GM19043 (cell line): ENCODE results near the gene CORO2B.

ENCODE experiments used
- ATAC-seq: cut with Tn5 transposase; IDR thresholded peaks from one replicate; pipeline ENCODE4 v1.9.1; 2021; ENCODE audit warnings: low read depth; ENCODE audit not compliant: unreplicated experiment

The CORO2B gene

DNA sequence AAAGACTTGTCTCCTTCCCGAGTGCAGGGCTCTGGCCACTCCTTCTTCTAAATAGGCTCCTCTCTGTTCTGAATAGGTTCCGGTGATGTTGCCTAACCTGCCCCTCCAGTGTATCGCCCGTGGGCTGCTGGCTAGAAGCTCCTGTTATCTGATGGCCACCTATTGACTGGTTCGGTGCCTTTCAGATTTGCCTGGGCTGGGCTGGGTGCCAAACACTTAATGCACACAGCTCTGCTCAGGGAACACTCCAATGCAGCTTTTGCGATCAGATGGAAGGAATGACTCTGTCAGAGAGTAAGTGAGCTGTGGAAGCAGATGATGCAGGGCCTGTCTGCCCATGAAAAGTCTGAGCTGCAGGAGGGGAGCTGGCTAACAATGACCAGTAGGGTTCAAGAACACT lies 112.9 kb downstream of the CORO2B start:
- no peak for ATAC-seq

DNA sequence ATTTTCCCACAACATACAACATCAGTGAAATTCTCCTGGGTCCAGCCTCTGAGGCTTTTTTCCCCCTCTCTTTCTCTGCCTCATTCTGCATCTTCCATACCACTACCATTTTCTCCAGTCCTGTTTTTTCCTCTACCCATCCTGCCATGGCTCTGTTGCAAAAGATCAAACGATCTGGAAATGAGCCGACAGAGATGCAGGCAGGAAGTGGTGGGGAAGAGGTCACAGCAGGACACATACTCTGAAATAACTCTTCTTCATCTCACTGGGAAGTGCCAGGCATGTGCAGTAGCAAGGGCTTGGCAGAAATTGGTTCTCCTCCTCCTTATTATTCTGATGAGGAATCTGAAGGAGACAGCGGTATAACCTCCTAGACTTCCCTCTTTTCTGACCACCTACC lies 114.3 kb downstream of the CORO2B start:
- ATAC-seq = no peak

DNA sequence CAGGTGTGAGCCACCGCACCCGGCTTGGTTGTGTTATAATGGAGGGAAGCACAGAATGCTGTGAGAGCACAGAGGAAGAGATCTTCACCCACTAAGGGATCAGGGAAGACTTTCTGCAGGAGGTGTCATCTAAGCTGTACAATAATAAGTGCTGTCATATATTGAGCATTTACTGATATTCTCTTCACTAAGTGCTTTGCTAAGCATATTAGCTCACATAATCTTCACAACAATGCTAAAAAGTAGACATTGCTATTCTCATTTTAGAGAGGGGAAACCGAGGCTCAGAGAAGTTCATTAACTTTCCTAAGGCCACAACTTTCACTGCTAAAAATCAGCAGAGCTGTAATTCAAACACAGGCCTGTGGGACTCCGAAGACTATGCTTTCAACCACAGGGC lies 115.3 kb downstream of the CORO2B start:
- ATAC-seq = no peak

DNA sequence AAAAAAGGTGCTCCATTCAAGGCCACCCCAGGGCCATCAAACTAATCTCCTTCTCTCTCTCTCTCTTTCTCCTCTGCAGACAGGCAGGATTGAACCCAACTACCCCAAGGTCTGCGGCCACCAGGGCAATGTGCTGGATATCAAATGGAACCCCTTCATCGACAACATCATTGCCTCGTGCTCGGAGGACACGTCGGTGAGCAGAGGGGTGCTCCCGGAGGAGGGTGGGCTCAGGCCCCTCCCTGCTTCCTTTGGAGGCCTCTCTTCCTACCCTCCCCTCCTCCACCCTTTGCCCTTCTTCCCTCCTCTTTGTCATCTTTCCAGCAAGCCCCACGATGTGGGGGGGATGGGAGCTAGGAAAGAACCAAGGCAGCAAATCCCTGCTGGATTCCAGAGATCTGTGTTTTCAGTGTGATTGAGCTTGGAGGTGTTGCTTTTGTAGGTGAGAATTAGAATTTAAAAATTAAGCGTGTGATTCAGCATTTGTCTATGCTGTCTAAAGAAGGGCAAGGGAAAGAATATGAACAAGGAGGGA lies 116.3 kb downstream of the CORO2B start:
- no peak for ATAC-seq

DNA sequence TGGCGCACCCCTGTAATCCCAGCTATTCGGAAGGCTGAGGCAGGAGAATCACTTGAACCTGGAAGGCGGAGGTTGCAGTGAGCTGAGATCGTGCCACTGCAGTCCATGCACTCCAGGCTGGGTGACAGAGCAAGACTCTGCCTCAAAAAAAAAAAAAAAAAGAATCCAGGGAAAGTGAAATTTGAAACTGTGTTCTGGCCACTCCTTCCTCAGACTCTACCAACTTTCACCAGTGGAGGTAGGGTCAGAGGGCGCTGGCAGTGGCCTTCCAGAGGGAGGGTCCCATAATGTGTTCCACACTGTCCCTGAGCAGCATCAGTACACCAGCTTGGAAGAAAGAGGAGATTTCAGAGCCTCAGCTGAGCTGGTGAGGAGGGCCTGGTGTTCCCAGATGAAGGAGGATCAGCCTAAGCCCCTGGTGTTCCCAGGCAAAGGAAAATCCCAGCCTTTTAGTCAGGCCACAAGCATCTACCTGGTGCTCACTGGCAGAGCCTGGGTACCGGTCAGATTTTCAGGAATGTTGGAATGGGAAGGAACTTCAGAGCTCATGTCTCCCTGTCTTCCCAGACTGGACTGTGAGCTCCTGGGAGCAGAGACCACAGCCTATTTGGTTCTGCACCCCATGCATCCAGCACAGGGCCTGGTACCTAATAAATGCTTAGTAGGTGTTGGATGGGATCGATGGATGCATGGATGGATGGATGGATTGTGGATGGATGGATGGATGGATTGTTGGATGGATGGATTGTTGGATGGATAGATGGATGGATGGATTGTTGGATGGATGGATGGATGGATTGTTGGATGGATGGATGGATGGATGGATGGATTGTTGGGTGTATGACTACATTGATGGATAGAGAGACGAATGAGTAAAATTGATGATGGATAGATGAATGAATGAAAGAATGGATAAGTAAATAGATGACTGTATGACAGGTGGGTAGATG lies 117.9 kb downstream of the CORO2B start:
- no peak for ATAC-seq

DNA sequence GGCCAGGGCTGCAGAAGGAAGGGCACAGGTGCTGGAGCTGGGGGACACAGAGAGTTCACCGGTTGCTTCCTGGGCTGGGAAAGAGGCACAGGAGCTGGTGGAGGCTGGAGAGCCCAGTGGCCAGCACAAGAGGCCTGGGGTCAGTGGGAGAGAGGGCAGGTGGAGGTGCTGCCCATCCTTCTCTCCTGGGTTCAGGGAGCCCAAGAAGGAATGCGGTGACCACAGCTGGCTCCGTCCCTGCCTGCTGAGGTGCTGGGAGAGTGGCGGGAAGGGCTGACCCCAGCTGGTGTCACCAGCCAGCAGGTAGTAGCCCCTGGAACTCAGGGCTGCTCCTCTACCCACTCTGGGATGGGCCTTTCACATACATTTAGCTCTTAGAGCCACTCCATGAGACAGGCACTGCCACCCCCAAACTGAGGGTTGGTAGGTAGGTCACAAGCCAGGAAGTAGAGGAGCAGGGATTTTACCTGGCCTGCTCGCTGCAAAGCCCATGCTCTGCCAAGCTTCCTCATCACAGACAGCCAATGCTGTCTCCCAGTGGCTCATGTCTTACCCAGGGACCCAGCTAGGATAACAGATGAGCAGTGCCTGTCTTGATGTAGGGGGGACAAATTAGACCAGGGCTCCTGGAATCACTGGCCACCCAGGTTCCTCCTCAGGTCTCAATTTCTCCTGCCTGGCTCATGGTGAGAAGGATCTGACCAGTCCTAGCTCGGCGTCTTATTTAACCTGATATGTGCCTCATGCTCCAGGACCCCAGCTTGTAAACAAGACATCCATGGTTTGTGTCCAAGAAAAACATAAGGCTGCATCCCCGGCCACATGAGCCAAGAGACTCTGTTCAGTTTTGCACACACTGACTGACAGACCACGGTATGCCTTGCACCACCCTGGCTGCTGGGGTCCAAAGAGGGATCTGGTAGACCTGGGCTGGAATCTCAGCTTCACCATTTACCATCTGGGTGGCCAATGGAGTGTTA lies 119.2 kb downstream of the CORO2B start:
- ATAC-seq = no peak

DNA sequence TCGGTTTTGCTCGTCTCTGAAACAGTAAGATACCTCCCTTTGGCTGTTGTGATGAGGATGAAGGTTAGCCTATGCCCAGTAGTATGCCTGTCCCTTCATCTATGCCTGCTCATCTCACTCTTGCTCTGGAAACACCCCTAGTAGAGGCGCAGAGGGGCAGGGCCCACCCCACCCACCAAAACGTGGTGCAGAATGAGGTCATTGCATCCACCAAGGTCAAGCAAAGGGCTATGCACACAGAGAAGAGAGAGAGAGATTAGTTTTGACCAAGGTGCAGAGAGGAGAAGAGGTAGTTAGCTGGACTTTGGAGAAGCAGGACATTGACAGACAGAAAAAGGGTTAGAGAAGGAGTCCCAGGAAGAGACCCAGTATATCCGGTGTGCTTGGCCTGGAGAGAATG lies 119.9 kb downstream of the CORO2B start:
- ATAC-seq = no peak

DNA sequence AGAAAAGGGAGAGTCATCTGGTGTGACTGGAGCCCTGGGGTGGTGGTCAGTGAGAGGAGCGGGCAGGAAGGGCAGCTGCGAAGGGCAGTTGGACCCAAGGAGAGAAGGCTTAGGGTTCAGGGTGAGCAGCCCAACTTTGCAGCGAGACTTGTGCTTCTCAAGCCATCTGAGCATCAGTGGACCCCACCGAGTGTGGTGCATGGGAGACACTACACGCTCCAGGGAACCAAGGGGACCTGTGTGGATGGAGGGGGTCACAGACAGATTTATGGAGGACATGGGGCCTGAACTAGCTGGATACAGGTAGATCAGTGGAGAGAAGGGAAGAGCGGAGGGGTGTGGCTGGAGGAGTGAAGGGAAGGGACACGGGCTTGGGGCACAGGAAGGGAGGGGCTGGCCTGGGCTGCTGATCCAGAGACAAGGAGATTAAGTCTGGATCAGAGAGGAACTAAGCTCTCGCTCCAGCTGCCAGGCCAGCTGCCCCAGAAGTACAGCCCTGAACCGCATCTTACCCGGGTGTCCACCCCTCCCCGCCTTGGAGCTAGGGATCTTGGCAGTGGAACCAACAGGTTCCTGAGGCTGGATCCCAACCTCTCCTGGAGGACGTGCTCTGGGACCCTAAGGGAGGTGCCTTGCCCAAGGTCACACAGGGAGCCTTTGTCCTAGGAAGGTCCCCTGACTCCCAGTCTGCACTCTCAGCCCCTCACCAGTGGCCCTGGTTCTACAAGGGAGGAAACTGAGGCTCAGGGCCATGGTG lies 120.5 kb downstream of the CORO2B start:
- no peak for ATAC-seq

DNA sequence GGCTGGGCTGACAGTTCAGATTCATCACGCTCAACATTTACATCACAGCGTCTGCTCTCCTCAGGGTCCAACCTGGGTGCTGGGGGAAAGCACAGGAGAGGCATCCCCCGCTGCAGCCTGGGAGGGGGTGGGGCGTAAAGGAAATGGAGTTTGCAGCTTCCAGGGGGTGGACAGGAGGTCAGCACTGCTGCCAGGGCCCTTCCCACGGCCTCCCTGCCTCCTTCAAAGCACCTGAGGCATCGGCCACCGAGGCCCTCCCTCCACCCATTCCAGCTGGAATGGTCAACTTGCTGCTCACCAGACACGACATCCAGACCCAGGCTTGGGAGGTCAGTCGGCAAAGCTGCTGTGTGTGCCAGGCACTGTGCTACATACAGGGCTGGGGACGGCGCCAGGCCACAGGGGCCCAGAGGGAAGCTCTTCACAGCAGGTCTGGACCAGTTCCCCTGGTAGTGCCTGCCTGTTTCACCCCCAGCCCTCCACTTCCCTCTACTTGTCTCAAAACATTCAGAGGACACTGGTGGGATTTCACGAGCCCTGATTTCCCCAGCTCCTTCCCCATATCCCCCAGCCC lies 121.2 kb downstream of the CORO2B start:
- no peak for ATAC-seq

DNA sequence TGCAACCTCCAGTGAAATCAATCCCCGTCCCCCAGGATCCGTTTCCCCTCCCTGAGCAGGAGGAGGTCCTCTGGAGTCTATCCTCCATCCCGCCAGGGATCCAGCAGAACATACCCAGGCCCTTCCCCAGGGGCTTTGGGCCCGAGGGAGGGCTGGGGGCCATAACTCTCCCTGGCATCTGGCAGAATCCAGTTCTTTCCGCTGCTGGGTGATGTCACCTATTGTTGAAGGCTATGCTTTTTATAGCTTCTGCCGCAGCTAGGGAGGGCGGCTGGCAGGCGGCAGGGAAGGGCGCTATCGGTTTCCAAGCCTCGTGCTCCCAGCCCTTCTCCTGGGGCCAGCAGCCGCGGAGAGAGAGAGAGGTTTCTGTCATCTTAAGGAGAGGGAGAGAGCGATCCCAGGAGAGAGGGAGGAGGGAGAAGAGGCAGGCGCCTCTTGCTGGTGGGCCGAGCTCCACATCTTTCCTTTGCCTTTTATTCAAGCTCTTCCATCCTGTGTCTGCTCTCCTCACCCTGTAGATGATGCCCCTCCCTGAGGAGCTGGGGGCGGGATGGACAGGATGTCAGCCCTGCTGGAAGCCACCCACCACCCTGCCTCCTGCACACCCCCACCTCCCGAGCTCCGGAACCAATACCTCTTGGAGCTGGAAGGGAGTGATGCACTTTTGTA lies 121.8 kb downstream of the CORO2B start:
- no peak for ATAC-seq

DNA sequence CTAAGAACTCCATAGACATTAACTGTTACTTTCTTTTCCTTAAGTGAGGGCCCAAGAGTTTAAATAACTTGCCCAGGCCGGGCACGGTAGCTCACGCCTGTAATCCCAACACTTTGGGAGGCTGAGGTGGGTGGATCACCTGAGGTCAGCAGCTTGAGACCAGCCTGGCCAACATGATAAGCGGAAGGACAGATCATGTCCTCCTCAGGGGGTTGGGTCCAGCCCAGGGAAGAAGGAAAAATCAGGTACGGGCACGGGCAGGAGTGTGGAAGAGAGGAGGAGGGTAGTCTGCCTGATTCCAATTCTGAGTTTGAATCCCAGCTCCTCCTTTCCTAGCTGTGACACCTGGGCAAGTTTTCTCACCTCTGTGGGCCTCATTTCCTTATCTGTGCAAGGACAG lies 123.1 kb downstream of the CORO2B start:
- no peak for ATAC-seq

DNA sequence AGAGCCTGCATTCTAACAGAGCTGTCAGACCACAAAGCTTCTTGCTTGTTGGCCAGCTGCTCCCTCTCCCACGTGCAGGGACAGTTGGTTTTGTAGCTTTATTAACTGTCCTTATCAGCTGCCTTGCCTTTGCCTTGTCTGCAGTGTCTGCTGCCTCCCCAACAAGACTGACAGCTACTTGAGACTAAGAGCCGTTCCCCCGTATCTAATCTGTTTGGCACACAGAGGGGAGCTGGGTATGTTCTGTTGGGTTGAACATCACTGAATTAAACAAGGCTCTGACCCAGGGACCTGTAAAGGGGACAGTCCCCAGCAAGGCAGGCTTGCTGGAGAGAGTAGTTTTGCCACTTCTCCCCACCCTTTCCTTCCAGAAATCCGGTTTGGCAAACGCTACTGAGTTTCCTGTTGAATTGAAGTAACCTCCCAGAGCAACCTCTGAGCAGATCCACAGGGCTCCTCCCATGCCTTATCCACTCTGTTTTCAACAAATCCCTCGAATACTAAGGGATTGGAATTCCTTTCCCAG lies 125.8 kb downstream of the CORO2B start:
- no peak for ATAC-seq

DNA sequence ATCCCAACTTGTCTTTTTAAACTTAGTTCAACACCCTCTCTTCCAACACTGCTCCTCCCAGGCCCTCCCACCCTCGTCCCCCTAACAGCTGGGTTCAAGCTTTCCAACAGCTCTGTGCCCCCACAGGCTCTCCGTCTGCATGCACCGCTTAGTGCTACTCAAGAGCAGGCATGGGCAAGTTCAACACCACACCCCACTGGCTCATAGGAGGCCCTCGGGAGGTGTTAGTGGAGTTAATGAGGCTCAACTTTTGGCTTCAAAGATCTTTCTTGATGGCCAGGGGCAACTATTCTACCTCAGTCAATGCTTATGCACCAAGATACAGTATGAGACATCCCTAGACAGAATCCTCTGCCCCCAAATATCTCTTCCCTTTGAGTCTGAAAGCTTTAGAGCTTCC lies 127.5 kb downstream of the CORO2B start:
- no peak for ATAC-seq

DNA sequence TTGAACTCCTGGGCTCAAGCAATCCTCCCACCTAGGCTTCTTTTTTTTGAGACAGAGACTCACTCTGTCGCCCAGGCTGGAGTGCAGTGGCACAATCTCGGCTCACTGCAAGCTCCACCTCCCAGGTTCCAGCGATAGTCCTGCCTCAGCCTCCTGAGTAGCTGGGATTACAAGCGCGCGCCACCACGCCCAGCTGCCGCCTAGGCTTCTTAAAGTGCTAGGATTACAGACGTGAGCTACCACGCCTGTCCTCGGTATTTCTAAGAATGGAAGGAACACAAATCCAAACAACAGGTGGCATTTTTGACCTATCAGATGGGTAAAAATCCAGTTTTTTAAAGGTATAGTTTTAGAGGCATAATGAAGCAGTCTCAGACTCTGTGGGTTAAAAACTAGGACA lies 128.1 kb downstream of the CORO2B start:
- no peak for ATAC-seq

DNA sequence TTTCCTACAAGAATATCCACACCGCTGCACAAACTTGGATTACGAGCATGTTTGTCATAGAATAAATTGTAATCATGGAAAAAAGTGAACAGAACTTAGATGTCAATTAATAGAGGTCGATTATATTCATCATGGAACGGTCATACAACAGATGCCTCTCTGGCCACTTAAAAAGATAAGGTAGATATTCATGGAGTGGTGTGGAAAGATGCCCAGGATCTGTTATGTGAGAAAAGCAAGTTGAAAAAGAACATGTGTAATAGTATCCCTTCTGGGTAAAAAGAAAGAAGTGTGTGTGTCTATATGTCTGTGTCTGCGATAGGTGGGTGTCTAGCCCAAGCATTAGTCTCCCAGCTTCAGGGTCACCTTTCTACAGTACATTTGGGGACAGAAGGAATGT lies 128.6 kb downstream of the CORO2B start:
- no peak for ATAC-seq

DNA sequence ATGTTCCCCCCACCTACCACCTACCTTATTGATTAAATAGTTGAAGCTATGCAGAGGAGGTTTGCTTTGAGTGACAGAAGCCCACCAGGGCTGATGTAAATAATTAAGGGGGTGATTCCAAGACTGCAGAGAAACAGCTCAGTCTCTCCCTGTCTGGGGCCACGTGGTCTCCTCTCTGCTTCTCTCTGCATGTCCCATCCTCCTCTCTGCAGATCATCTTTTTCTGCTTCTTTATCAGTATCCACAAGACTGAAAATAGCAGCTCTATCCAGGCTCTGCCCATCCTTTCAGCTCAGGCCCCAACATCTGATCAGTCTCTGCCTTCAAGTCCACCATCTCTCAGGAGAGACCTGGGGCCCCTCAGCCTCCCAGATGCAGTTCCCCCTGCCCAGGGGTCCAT lies 131.1 kb downstream of the CORO2B start:
- no peak for ATAC-seq

DNA sequence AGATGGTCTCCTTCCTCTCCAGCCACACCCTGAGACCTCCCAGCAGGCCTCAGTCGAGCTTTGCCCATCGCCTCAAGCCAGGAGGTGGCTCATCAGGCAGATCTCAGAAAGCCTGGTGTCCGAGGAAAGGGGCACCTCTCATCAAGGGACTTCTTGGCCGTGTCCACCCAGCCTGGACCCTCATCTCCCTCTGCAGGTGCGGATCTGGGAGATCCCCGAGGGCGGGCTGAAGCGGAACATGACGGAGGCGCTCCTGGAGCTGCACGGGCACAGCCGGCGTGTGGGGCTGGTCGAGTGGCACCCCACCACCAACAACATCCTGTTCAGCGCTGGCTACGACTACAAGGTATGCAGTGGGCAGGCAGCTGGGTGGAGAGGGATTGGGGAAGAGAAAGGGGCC lies 131.7 kb downstream of the CORO2B start:
- no peak for ATAC-seq

DNA sequence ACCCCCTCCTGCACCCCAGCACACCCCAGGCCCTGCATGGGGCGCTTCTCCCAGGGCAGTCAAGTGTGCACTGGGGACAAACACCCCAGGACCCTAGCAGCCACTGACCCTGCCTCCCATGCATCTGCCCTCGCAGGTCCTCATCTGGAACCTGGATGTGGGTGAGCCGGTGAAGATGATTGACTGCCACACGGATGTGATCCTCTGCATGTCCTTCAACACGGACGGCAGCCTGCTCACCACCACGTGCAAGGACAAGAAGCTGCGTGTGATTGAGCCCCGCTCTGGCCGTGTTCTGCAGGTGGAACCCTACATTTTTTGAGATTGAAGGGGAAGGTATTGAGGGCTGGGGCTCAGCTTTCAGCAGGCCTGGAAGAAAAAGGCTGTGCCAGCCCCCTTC lies 132.6 kb downstream of the CORO2B start:
- no peak for ATAC-seq

DNA sequence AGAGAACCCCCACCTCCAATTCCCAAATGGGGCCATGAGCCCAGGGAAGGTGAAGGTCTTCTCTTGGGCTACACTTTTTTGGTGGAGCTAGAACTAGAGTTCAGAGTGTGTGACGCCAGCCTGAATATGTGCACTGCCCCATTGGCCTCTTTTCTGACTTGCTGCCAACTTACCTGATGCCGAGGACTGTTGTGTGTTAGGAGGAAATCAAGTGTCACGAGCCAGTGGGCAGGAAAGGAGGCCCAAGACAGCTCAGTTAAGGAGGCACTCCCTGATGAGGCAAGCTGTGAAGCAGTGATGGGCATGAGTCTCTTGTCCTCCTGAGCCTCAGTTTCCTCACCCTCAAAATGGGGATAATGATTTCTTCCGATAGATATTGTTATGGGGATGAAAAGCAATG lies 134.1 kb downstream of the CORO2B start:
- no peak for ATAC-seq
